Measurements from ENCODE around the gene PACC1.

Gene PACC1

DNA sequence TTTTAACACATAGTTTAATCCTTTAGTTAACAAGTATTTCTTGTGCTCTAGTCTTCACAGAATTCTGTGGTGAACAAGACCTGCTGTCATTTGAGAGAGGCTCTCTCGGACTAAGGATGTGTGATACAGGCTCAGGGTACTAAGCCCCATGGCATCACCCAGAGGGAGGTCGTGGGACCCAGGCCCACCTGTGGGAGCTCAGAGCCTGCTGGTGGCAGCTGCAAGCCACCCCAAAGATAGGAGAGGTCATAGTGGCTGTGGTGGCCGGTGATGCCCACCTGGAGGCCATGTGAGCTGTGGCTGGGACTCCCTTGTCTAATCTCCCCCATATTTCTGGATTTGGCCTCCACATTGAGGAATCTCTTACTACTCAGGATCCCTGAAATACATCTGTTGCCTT is 40.1 kb upstream of the PACC1 start:
- H3K27ac ChIP-seq (ENCODE audit: poor library complexity, severe bottlenecking), result no peak overlapping the region
- ATAC-seq (ENCODE audit: low read depth) (no peak), DNase-seq (ENCODE audit: low spot score) (no peak)
- H3K4me3 ChIP-seq (ENCODE audit: severe bottlenecking), result no peak overlapping the region
- no peaks in the 10 kb centered on the region for H3K36me3 ChIP-seq (ENCODE audit: low read depth)
- H3K27me3 ChIP-seq (ENCODE audit: insufficient read depth, poor library complexity, severe bottlenecking), result no peaks in the 10 kb centered on the region
- TF ChIP-seq, protein P1, sequence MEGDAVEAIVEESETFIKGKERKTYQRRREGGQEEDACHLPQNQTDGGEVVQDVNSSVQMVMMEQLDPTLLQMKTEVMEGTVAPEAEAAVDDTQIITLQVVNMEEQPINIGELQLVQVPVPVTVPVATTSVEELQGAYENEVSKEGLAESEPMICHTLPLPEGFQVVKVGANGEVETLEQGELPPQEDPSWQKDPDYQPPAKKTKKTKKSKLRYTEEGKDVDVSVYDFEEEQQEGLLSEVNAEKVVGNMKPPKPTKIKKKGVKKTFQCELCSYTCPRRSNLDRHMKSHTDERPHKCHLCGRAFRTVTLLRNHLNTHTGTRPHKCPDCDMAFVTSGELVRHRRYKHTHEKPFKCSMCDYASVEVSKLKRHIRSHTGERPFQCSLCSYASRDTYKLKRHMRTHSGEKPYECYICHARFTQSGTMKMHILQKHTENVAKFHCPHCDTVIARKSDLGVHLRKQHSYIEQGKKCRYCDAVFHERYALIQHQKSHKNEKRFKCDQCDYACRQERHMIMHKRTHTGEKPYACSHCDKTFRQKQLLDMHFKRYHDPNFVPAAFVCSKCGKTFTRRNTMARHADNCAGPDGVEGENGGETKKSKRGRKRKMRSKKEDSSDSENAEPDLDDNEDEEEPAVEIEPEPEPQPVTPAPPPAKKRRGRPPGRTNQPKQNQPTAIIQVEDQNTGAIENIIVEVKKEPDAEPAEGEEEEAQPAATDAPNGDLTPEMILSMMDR (IDR thresholded peaks at IDR 0.05; ENCODE audit: poor library complexity, severe bottlenecking), result no peak
- no peaks in the 10 kb centered on the region for H3K9me3 ChIP-seq (ENCODE audit: severe bottlenecking)
- no peaks in the 10 kb centered on the region for H3K4me1 ChIP-seq (ENCODE audit: insufficient read depth, poor library complexity, severe bottlenecking)

- Histone ChIP-seq H3K4me1 (ENCODE audit: insufficient read depth, poor library complexity, severe bottlenecking) (no peaks in the 10 kb centered on the region), H3K36me3 (ENCODE audit: low read depth) (no peaks in the 10 kb centered on the region), H3K9me3 (ENCODE audit: severe bottlenecking) (no peaks in the 10 kb centered on the region), H3K27ac (ENCODE audit: poor library complexity, severe bottlenecking) (no peak overlapping the region), H3K27me3 (ENCODE audit: insufficient read depth, poor library complexity, severe bottlenecking) (no peaks in the 10 kb centered on the region), H3K4me3 (ENCODE audit: severe bottlenecking) (no peak overlapping the region)
- DNase-seq (ENCODE audit: low spot score), result no peak
- no peak for ATAC-seq (ENCODE audit: low read depth)
- TF ChIP-seq, protein P1 (IDR thresholded peaks at IDR 0.05; ENCODE audit: poor library complexity, severe bottlenecking), result no peak
Observed at GRCh38 chr1:212453156-212453857, 38.6 kb upstream of the PACC1 start.

DNA sequence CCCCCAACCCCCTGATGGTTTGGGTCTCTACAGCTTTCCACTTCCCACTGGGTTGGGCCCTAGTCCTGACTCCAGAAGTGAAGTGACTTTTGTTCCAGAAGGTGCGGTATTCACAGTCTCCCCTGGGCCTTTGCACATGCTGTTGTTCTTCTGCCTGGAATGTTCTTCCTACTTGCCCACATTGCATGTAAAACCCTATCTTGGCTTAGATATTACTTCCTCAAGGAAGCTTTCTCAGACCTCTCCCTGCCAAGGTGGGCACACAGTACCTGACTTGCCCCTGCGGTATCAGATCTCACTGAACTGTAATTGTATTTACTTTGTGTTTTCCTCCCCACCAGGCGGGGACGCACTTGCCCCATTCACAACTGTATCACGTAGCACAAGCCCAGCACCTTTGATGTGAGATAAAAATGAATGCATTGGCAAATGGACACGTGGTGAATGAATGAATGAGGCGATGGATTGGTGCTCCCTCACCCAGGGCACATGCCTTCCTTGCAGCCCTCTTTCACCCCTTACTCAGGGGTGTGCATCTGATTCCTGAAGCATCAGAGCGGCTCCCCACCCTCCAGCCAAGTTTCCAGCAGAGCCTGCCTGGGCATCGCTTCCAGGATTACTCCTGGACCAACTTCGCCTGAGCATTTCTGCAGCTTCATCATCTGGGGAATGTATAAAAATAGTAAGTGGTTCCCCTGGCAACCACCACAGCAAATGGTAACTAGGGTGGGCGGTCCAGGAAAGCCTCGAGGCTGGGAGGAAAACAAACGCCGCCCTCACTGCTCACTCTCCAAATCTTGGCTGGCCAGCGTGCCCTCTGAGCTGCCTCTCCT is 37.9 kb upstream of the PACC1 start:
- Histone ChIP-seq H3K27me3 (ENCODE audit: insufficient read depth, poor library complexity, severe bottlenecking) (no peaks in the 10 kb centered on the region), H3K27ac (ENCODE audit: poor library complexity, severe bottlenecking) (no peak overlapping the region), H3K36me3 (ENCODE audit: low read depth) (no peaks in the 10 kb centered on the region), H3K9me3 (ENCODE audit: severe bottlenecking) (no peaks in the 10 kb centered on the region), H3K4me1 (ENCODE audit: insufficient read depth, poor library complexity, severe bottlenecking) (no peaks in the 10 kb centered on the region), H3K4me3 (ENCODE audit: severe bottlenecking) (no peak overlapping the region)
- TF ChIP-seq, protein P1 (IDR thresholded peaks at IDR 0.05; ENCODE audit: poor library complexity, severe bottlenecking), result no peak
- ATAC-seq (ENCODE audit: low read depth), result no peak
- DNase-seq (ENCODE audit: low spot score), result no peak

DNA sequence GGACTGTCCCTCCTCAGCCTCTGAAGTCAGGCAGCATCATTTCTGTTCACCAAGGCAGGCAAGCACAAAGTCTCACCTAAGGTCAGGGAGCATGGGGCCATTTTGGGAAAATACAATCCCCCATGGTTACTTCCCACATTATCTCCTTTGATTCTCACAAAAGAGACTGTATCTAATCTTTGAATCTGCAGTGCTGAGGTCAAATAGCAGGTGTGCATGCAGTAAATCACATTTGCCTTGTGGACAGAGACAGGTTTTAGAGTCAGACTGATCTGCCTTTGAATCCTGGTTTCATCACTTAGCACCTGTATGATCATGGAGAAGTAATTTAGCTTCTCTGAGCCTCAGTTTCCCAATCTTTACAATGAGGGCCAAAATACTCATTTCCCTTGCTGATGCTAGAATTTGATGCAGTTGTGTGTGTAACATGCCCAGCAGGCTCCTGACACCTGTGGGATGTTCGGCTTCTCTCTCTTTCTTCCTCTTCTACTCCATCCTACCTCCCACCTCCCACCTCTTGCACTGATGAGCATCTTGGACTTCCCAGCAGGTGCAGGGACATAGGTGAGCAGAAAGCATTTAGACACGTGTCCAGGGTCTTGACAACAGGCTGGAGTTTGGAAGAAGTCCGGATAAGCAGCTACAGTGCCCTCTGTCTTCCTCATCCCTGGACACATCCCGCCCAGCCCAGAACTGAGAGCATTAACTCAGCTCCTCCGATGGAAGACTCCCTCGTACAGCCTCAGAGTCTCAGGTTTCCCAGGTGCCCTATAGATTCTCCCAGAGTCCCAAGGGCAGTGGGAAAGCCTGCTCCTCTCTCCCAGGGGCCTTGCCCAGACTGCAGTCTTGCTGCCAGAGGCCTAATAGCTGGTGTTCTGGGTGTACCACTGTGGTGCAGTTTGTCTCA is 37.0 kb upstream of the PACC1 start:
- TF ChIP-seq, protein P1 (IDR thresholded peaks at IDR 0.05; ENCODE audit: poor library complexity, severe bottlenecking), result no peak
- ATAC-seq (ENCODE audit: low read depth), result no peak
- no peak for DNase-seq (ENCODE audit: low spot score)
- Histone ChIP-seq H3K4me3 (ENCODE audit: severe bottlenecking) (no peak overlapping the region), H3K36me3 (ENCODE audit: low read depth) (no peaks in the 10 kb centered on the region), H3K9me3 (ENCODE audit: severe bottlenecking) (no peaks in the 10 kb centered on the region), H3K27me3 (ENCODE audit: insufficient read depth, poor library complexity, severe bottlenecking) (no peaks in the 10 kb centered on the region), H3K4me1 (ENCODE audit: insufficient read depth, poor library complexity, severe bottlenecking) (no peaks in the 10 kb centered on the region), H3K27ac (ENCODE audit: poor library complexity, severe bottlenecking) (no peak overlapping the region)
